GM13976 (cell line): Measurements from ENCODE around the gene AANAT.

ENCODE experiments used
- DNase-seq: peaks from one replicate; pipeline ENCODE4 v3.0.0; 2012; ENCODE audit warnings: low spot score
- CTCF ChIP-seq: IDR thresholded peaks from 2 replicates; pipeline ENCODE4 v1.5.1; 2012; ENCODE audit warnings: borderline replicate concordance, mild to moderate bottlenecking; ENCODE audit not compliant: insufficient read depth; ENCODE audit errors: extremely low read depth, missing control alignments, control extremely low read depth
- in situ Hi-C: fragments of 300-500 bp; cut with MboI; formaldehyde crosslinking; loops from one replicate; pipeline ENCODE4 v1.12.0; 2022; ENCODE audit warnings: low sequenced_read_pairs, mixed read lengths, inconsistent platforms; ENCODE audit not compliant: unreplicated experiment

Gene AANAT

DNA sequence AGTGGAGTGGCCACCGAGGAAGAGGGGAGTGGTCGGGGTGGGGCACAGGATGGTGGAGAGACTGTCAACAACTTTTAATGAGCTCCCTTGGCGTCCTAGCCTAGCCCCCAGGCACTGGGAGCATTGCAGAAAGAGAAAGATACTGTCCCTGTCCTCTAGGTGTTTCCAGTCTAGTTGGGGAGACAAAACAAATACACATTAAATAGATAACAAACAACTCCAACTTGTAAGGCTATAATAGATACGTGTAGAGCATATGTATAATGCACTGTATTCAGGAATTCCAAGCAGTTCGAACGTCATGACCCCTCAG is 14.0 kb upstream of the AANAT start:
- no peak for DNase-seq
- in situ Hi-C loops, result no loop called here
- TF ChIP-seq CTCF, result no peak

DNA sequence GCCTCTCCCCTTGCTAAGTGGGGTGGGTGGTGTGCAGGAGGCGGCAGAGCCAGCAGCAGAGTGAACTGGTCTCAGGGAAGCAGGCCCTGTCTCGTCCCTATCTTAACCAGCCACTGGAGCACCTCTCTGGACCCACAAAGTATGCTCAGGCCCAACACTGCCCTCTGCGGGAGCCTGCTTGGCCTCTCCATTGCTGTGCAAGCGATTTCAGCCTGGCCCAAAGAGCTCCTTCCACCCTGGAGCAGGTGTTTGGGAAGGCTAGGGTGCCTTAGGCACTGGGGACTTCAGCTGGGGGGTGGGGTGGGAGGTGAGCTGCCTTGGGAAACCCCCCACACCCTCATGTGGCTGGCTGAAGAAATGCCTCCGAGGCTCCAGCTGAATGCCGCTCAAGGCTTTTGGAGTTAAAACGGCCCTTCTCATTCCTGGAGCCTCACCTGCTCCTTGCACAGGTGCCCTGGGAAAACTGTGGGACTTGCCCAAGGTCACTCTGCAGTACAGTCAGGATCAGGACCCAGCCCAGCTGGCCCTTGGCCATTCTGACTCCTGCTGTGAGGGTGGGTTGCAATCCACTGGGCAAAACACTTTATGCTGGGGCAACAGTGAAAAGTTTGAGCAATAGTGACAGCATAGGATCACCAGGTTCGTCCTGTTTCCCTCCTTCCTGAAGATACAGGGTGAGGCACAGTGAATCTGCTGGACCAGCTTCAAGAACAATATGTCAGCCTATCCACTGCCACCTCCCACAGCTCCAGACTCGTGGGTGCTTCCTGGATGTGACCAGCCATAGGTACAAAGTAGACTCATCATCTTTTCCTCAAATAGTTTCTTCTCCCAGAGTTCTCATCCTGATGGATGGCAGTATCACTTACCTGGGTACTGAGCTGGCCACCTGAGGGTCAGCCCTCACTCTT is 8.6 kb upstream of the AANAT start:
- peak; percentile 72 for TF ChIP-seq CTCF
- in situ Hi-C loops, result no loop called here
- DNase-seq, result peak; percentile 80

- no peak for DNase-seq
- in situ Hi-C loops, result no loop called here
- TF ChIP-seq CTCF, result no peak
These were observed 7.7 kb upstream of the AANAT start for GRCh38 chr17:76459674-76460073.

GRCh38 chr17:76461765-76462555 is 5.4 kb upstream of the AANAT start:
- in situ Hi-C loops, result no loop called here
- no peak for DNase-seq
- no peak for TF ChIP-seq CTCF

DNA sequence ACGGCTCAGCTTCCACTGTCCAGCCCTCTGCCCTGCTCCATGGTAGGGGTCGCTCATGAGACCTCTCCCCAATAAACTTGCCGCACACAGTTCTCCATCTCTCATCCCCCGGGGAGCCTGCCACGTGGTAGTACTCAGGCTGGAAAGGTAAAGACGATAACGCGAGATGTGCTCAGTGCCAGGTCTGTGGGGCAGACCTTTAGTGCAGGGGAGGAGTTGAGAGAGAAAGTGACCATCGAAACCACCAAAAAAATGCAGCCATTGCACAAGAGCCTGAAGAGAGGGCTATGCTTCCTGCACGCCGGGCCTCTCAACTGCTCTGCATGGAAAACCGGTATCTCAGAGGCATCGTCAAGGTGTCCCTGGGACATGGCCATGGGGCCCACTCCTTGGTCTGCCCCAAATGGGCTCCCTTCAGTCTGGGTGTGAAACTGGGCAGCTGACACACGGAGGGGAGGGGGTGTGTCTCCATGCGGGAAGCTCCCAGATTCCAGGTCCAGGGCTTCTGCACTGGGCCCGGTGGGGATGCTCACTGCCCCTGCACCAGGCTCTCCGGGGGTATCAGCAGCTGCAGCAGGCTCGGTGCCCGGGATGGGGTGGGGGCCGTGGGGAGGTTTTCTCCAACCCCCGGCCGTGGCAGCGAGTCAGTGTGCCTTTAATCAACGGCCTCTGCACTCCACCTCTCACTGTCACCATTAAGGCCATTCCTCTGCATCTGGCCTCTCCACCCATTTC is 4.7 kb upstream of the AANAT start:
- DNase-seq, result no peak
- no peak for TF ChIP-seq CTCF
- in situ Hi-C loops, result no loop called here

GRCh38 chr17:76466775-76467130 is 650 bp upstream of the AANAT start:
- in situ Hi-C loops, result no loop called here
- DNase-seq, result no peak
- no peak for TF ChIP-seq CTCF
